ENCODE data around the gene NHS.

DNA sequence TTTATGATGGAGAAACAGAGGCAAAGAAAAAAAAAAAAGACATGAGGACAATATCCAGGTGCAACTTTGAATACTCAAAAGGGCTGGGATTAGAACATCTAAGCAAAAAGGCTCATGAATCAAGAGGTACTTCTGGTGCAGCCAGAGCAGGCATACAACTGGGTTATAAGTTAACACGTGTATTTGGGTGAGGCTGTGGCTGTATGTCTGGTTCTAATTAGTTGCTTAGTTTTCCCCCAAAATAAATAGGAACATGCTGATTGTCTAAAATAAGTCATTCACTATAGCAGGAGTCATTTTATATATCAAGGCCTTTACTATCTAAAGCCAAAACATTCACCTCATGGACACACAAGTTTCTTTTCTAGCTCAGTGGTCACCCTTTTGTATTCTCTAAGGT is 20.2 kb downstream of the NHS start:
- TF ChIP-seq IRF2 (CRISPR knock-in tag; IDR thresholded peaks at IDR 0.05): no peak
- TF ChIP-seq, protein P1, sequence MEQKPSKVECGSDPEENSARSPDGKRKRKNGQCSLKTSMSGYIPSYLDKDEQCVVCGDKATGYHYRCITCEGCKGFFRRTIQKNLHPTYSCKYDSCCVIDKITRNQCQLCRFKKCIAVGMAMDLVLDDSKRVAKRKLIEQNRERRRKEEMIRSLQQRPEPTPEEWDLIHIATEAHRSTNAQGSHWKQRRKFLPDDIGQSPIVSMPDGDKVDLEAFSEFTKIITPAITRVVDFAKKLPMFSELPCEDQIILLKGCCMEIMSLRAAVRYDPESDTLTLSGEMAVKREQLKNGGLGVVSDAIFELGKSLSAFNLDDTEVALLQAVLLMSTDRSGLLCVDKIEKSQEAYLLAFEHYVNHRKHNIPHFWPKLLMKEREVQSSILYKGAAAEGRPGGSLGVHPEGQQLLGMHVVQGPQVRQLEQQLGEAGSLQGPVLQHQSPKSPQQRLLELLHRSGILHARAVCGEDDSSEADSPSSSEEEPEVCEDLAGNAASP (CRISPR knock-in tag; IDR thresholded peaks at IDR 0.05; ENCODE audit: borderline replicate concordance): no peak
- TF ChIP-seq, protein P2, sequence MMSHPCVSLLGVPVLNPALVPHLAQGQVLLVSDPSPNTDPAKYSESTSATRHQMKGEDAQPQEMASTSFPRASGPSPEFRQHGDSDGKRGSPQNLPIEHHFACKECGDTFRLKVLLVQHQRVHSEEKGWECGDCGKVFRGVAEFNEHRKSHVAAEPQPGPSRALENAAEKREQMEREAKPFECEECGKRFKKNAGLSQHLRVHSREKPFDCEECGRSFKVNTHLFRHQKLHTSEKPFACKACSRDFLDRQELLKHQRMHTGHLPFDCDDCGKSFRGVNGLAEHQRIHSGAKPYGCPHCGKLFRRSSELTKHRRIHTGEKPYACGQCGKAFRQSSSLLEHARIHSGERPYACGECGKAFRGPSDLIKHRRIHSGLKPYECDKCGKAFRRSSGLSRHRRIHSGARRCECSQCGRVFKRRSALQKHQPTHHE (CRISPR knock-in tag; IDR thresholded peaks at IDR 0.05; ENCODE audit: borderline replicate concordance): no peak
- no peak for TF ChIP-seq MLXIP (CRISPR knock-in tag; IDR thresholded peaks at IDR 0.05; ENCODE audit: borderline replicate concordance)
- TF ChIP-seq MYC (CRISPR knock-in tag; IDR thresholded peaks at IDR 0.05; ENCODE audit: borderline replicate concordance): no peak
- no peak for TF ChIP-seq E2F1 (CRISPR knock-in tag; IDR thresholded peaks at IDR 0.05)
- TF ChIP-seq, protein P3, sequence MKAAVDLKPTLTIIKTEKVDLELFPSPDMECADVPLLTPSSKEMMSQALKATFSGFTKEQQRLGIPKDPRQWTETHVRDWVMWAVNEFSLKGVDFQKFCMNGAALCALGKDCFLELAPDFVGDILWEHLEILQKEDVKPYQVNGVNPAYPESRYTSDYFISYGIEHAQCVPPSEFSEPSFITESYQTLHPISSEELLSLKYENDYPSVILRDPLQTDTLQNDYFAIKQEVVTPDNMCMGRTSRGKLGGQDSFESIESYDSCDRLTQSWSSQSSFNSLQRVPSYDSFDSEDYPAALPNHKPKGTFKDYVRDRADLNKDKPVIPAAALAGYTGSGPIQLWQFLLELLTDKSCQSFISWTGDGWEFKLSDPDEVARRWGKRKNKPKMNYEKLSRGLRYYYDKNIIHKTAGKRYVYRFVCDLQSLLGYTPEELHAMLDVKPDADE (CRISPR knock-in tag; IDR thresholded peaks at IDR 0.05): no peak
- no peak for TF ChIP-seq XRCC5 (optimal IDR thresholded peaks at IDR 0.05; ENCODE audit: low read length)
- no peak for TF ChIP-seq SALL2 (CRISPR knock-in tag; IDR thresholded peaks at IDR 0.05)
- TF ChIP-seq ATM (IDR thresholded peaks at IDR 0.05; ENCODE audit: borderline replicate concordance): no peak
- no peak for TF ChIP-seq ZNF703 (CRISPR knock-in tag; IDR thresholded peaks at IDR 0.05; ENCODE audit: borderline replicate concordance)
- TF ChIP-seq, protein P4, sequence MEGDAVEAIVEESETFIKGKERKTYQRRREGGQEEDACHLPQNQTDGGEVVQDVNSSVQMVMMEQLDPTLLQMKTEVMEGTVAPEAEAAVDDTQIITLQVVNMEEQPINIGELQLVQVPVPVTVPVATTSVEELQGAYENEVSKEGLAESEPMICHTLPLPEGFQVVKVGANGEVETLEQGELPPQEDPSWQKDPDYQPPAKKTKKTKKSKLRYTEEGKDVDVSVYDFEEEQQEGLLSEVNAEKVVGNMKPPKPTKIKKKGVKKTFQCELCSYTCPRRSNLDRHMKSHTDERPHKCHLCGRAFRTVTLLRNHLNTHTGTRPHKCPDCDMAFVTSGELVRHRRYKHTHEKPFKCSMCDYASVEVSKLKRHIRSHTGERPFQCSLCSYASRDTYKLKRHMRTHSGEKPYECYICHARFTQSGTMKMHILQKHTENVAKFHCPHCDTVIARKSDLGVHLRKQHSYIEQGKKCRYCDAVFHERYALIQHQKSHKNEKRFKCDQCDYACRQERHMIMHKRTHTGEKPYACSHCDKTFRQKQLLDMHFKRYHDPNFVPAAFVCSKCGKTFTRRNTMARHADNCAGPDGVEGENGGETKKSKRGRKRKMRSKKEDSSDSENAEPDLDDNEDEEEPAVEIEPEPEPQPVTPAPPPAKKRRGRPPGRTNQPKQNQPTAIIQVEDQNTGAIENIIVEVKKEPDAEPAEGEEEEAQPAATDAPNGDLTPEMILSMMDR (CRISPR knock-in tag; IDR thresholded peaks at IDR 0.05): no peak
- TF ChIP-seq ATF7 (IDR thresholded peaks at IDR 0.05): no peak
- no peak for TF ChIP-seq ATF7 (CRISPR knock-in tag; IDR thresholded peaks at IDR 0.05)
- no peak for TF ChIP-seq HBP1 (CRISPR knock-in tag; IDR thresholded peaks at IDR 0.05; ENCODE audit: low read depth)
